GM12892 (cell line): ENCODE results near the gene DSCAML1.

Experiments
- POLR2A ChIP-seq: IDR thresholded peaks from 2 replicates; pipeline ENCODE4 v1.6.1; 2011; ENCODE audit warnings: low read depth, low read length, control low read depth
- POLR2AphosphoS5 ChIP-seq: IDR thresholded peaks from 2 replicates; pipeline ENCODE4 v1.6.1; 2011; ENCODE audit warnings: low read depth, low read length, control low read depth

- TF ChIP-seq POLR2AphosphoS5 (no peak), POLR2A (no peak)
These were observed 252.8 kb downstream of the DSCAML1 start for GRCh38 chr11:117544130-117544800.
